Left cardiac atrium (tissue), 4 donors: Measurements from ENCODE around the gene C11orf86. TPM values are rescaled to one million over a fixed set of nuclear protein-coding genes. Genes with fewer than 3 reads are reported as not detected.

Experiments
- ATAC-seq, 2 donors: fragments of 200-7000 bp; cut with Tn5 transposase; one replicate each; pipeline ENCODE4 v1.9.1; 2020; ENCODE audit warnings: mild to moderate bottlenecking in 2 of 2, moderate library complexity in 2 of 2
- DNase-seq: peaks from one replicate; pipeline ENCODE4 v3.0.0-alpha.2; 2020
- intact Hi-C, 2 donors: fragments of 100-400 bp; cut with DNase I; formaldehyde crosslinking; loops; one replicate each; pipeline versions ENCODE4 v1.14.1 to v1.15.1; 2022 to 2023
- microRNA-seq, 2 donors: library from miRNA; unstranded; fragments of <30 nt; microRNA quantifications; one replicate each; pipeline ENCODE4 v1.2.0, GENCODE V29; 2020
- total RNA-seq, 2 donors: library from RNA; stranded (reverse); fragmentation: NEBNext Ultra II Directional; extraction: Animal tissue kit (Norgen Biotek cat#: 25700); gene quantifications; one replicate each; pipeline ENCODE4 v1.2.1, GENCODE V29; 2021
- donor health status: DM: no; HTN: yes; CAD: no.
- donor health status: DM: no; HTN: yes; CAD: no; lungs with severe emphysema.
- donor health status: DM: yes; HTN: yes; CAD: no.
- donor health status: Dilated cardiomyopathy.

C11orf86 gene
- total RNA-seq, 2 donors from 2014 or later: not detected

GRCh38 chr11:67016550-67016949 lies 41.4 kb downstream of the C11orf86 start:
- intact Hi-C loops: no loop called here
- no peak for ATAC-seq

GRCh38 chr11:67020949-67021348 lies 45.8 kb downstream of the C11orf86 start:
- ATAC-seq: no peak
- DNase-seq: no peak
- intact Hi-C loops: no loop called here

More at GRCh38 chr11:67016550-67016949, 41.4 kb downstream of the C11orf86 start:
- DNase-seq: no peak

GRCh38 chr11:67022341-67022933 lies 47.3 kb downstream of the C11orf86 start:
- DNase-seq: peak; percentile 44
- intact Hi-C loops: no loop called here
- peak; percentile 46 to 53 for ATAC-seq

GRCh38 chr11:67022961-67023956 lies 48.2 kb downstream of the C11orf86 start, which contains the start of gene SYT12:
Gene SYT12 (plus strand): TSS chr11:67023134. CDS start chr11:67030145, 7,011 bp downstream.
- DNase-seq (no peak), ATAC-seq (peak; percentile 21 to 51)
- intact Hi-C loops: no loop called here

- intact Hi-C loops: no loop called here
- no peak for ATAC-seq
- DNase-seq: no peak
These were observed 48.9 kb downstream of the C11orf86 start for GRCh38 chr11:67023957-67024353.

GRCh38 chr11:67024410-67024809 lies 49.3 kb downstream of the C11orf86 start:
- ATAC-seq (no peak), DNase-seq (no peak)
- intact Hi-C loops: no loop called here

GRCh38 chr11:67024966-67025365 lies 49.9 kb downstream of the C11orf86 start:
- DNase-seq (no peak), ATAC-seq (no peak)
- intact Hi-C loops: no loop called here

- intact Hi-C loops: no loop called here
- DNase-seq (no peak), ATAC-seq (no peak)
These were observed 50.6 kb downstream of the C11orf86 start for GRCh38 chr11:67025750-67026149.

Small RNAs within 50 kb of the gene (microRNA-seq; reads per million reads assigned to microRNA genes)
- 0 reads per million in 2 donors for gene MIR3163

Other genes starting within 250 kb of the C11orf86 start
- gene SPTBN2, start 246.1 kb upstream of the C11orf86 start, total RNA-seq: 1 to 10 TPM; 3.2 to 3.8 TPM
- gene RCE1, start 131.9 kb upstream of the C11orf86 start, total RNA-seq: 1 to 10 TPM; 7.7 to 8.9 TPM
- gene LRFN4, start 118.2 kb upstream of the C11orf86 start, total RNA-seq: 10 to 100 TPM; 14.3 to 15.5 TPM
- 10 to 100 TPM; 21.2 to 39.1 TPM for gene PC, start 16.9 kb upstream of the C11orf86 start, total RNA-seq
- gene SYT12, start 47.8 kb downstream of the C11orf86 start, total RNA-seq: 1 to 10 TPM in 1 of 2 donors, under 1 TPM in 1; 0.18 to 1.8 TPM
- gene RHOD, start 81.5 kb downstream of the C11orf86 start, total RNA-seq: 10 to 100 TPM; 33.6 to 42.8 TPM
- gene KDM2A, start 144.0 kb downstream of the C11orf86 start, total RNA-seq: 10 to 100 TPM; 38.2 to 46.7 TPM